IMR-90 (cell line): ENCODE results near the gene VAV3. TPM values are rescaled to one million over a fixed set of nuclear protein-coding genes. Genes with fewer than 3 reads are reported as not detected.

ENCODE experiments used
- ATAC-seq: fragments of 200-7000 bp; cut with Tn5 transposase; 2 replicates; pipeline ENCODE4 v1.9.1; 2020; ENCODE audit warnings: low read depth, mild to moderate bottlenecking, moderate library complexity
- BruUV-seq: library from RNA; stranded (reverse); fragments of 400-500 nt; replicated peaks from 2 replicates; lab custom pipeline; 2021; lab: Mats Ljungman, UMichigan
- CTCF ChIA-PET: fragments of 300-600 bp; formaldehyde crosslinking; extraction: SDS; loops from one replicate; lab custom pipeline; 2021; ENCODE audit warnings: antibody characterized with exemption; lab: Yijun Ruan, JAX
- POLR2A ChIA-PET: fragments of 300-600 bp; sonication (Branson Sonifier 250); formaldehyde crosslinking; loops from one replicate; lab custom pipeline; 2022; ENCODE audit warnings: antibody characterized with exemption; ENCODE audit not compliant: unreplicated experiment; lab: Charles Lee
- DNase-seq: peaks from one replicate; pipeline ENCODE4 v3.0.0; 2013
- H2AFZ ChIP-seq: replicated peaks from 2 replicates; pipeline ENCODE3; 2013; ENCODE audit warnings: low read length, mild to moderate bottlenecking; ENCODE audit not compliant: poor library complexity
- H2AK5ac ChIP-seq: 2 replicates; pipeline ENCODE4 v1.6.1; 2013; ENCODE audit warnings: low read depth, low read length, inconsistent platforms
- H2AK9ac ChIP-seq: replicated peaks from 2 replicates; pipeline ENCODE3; 2013; ENCODE audit warnings: mild to moderate bottlenecking, low read depth, low read length, moderate library complexity; ENCODE audit not compliant: poor library complexity
- H2BK120ac ChIP-seq: 2 replicates; pipeline ENCODE4 v1.6.1; 2013; ENCODE audit warnings: low read depth, low read length, inconsistent platforms
- H2BK15ac ChIP-seq: 3 replicates; pipeline ENCODE4 v1.6.1; 2013; ENCODE audit warnings: low read depth, low read length, inconsistent platforms
- H2BK20ac ChIP-seq: 2 replicates; pipeline ENCODE4 v1.6.1; 2013; ENCODE audit warnings: low read depth, mild to moderate bottlenecking, inconsistent platforms, low read length, moderate library complexity
- H2BK5ac ChIP-seq: 2 replicates; pipeline ENCODE4 v1.6.1; 2013; ENCODE audit warnings: mild to moderate bottlenecking, low read depth, low read length, inconsistent platforms; ENCODE audit not compliant: poor library complexity, severe bottlenecking
- H3K14ac ChIP-seq: replicated peaks from 2 replicates; pipeline ENCODE4 v1.6.1; 2013; ENCODE audit warnings: low read depth, low read length, inconsistent platforms
- H3K18ac ChIP-seq: 2 replicates; pipeline ENCODE4 v1.6.1; 2013; ENCODE audit warnings: low read depth, low read length, control low read depth
- H3K23ac ChIP-seq: 2 replicates; pipeline ENCODE4 v1.6.1; 2013; ENCODE audit warnings: low read depth, low read length, inconsistent platforms
- H3K27ac ChIP-seq: 2 replicates; pipeline ENCODE4 v1.5.1; 2013; ENCODE audit warnings: mild to moderate bottlenecking, control low read depth, low read length; ENCODE audit not compliant: insufficient read depth
- H3K27me3 ChIP-seq: 2 replicates; pipeline ENCODE4 v1.6.1; 2013; ENCODE audit warnings: low read length; ENCODE audit not compliant: control insufficient read depth, insufficient read depth
- H3K36me3 ChIP-seq: 2 replicates; pipeline ENCODE4 v1.6.1; 2013; ENCODE audit warnings: low read length, mixed read lengths; ENCODE audit not compliant: control insufficient read depth, insufficient read depth
- H3K4ac ChIP-seq: 2 replicates; pipeline ENCODE4 v1.6.1; 2013; ENCODE audit warnings: low read depth, low read length, inconsistent platforms
- H3K4me1 ChIP-seq: 2 replicates; pipeline ENCODE4 v1.6.1; 2013; ENCODE audit warnings: low read length, mixed read lengths; ENCODE audit not compliant: control insufficient read depth, insufficient read depth
- H3K4me2 ChIP-seq: 2 replicates; pipeline ENCODE4 v1.6.1; 2013; ENCODE audit warnings: low read depth, mild to moderate bottlenecking, control low read depth, low read length, moderate library complexity
- H3K4me3 ChIP-seq: 2 replicates; pipeline ENCODE4 v1.5.1; 2013; ENCODE audit warnings: low read depth, mild to moderate bottlenecking, control low read depth, low read length, moderate library complexity; ENCODE audit not compliant: insufficient read depth
- H3K56ac ChIP-seq: 2 replicates; pipeline ENCODE4 v1.6.1; 2013; ENCODE audit warnings: low read length, inconsistent platforms; ENCODE audit not compliant: insufficient read depth; ENCODE audit errors: extremely low read depth
- H3K79me1 ChIP-seq, 2 experiments: 2 replicates each; pipeline ENCODE4 v1.6.1; 2013; ENCODE audit warnings: low read length in 2 of 2, inconsistent platforms in 1 of 2, low read depth in 1 of 2
- H3K9ac ChIP-seq: 2 replicates; pipeline ENCODE4 v1.6.1; 2013; ENCODE audit warnings: low read depth, low read length, control low read depth
- H3K9me1 ChIP-seq: 2 replicates; pipeline ENCODE4 v1.6.1; 2013; ENCODE audit warnings: low read length, inconsistent platforms; ENCODE audit not compliant: insufficient read depth
- H3K9me3 ChIP-seq: 2 replicates; pipeline ENCODE4 v1.6.1; 2013; ENCODE audit warnings: low read length; ENCODE audit not compliant: control insufficient read depth, insufficient read depth
- H4K20me1 ChIP-seq: 2 replicates; pipeline ENCODE4 v1.6.1; 2013; ENCODE audit warnings: low read length, inconsistent platforms; ENCODE audit not compliant: insufficient read depth
- H4K5ac ChIP-seq: 2 replicates; pipeline ENCODE4 v1.6.1; 2013; ENCODE audit warnings: mild to moderate bottlenecking, low read depth, low read length, control low read depth
- H4K8ac ChIP-seq, 2 experiments: 2 replicates each; pipeline ENCODE4 v1.6.1; 2013; ENCODE audit warnings: low read depth in 2 of 2, low read length in 2 of 2, control low read depth in 1 of 2, inconsistent platforms in 1 of 2
- H4K91ac ChIP-seq: 2 replicates; pipeline ENCODE4 v1.6.1; 2013; ENCODE audit warnings: low read depth, low read length, inconsistent platforms; ENCODE audit not compliant: insufficient read depth
- BHLHE40 ChIP-seq: fragments of 150-350 bp; IDR thresholded peaks from 2 replicates; pipeline ENCODE4 v1.6.1; 2016; ENCODE audit warnings: mild to moderate bottlenecking, low read depth, low read length
- CEBPB ChIP-seq: IDR thresholded peaks from 2 replicates; pipeline ENCODE4 v1.6.1; 2012; ENCODE audit warnings: low read depth, low read length, improper control_type of control experiment
- CHD1 ChIP-seq: IDR thresholded peaks from 2 replicates; pipeline ENCODE4 v1.6.1; 2012; ENCODE audit warnings: low read depth, low read length, improper control_type of control experiment
- CTCF ChIP-seq: conservative IDR thresholded peaks from 2 replicates; pipeline ENCODE4 v1.5.1; 2012; ENCODE audit warnings: mild to moderate bottlenecking, low read depth, low read length, improper control_type of control experiment
- ELK1 ChIP-seq: fragments of 150-350 bp; IDR thresholded peaks from 2 replicates; pipeline ENCODE4 v1.6.1; 2016; ENCODE audit warnings: low read depth, mild to moderate bottlenecking, low read length, moderate library complexity, borderline replicate concordance
- FOS ChIP-seq: fragments of 150-350 bp; IDR thresholded peaks from 2 replicates; pipeline ENCODE4 v1.6.1; 2016; ENCODE audit warnings: low read depth, low read length
- MAFK ChIP-seq: IDR thresholded peaks from 2 replicates; pipeline ENCODE4 v1.6.1; 2012; ENCODE audit warnings: low read depth, low read length, improper control_type of control experiment
- MAZ ChIP-seq: IDR thresholded peaks from 2 replicates; pipeline ENCODE4 v1.6.1; 2012; ENCODE audit warnings: low read depth, mild to moderate bottlenecking, low read length, improper control_type of control experiment, moderate library complexity, borderline replicate concordance
- MXI1 ChIP-seq: IDR thresholded peaks from 2 replicates; pipeline ENCODE4 v1.6.1; 2012; ENCODE audit warnings: low read depth, mild to moderate bottlenecking, low read length, moderate library complexity, borderline replicate concordance
- NFE2L2 ChIP-seq: fragments of 150-350 bp; IDR thresholded peaks from 2 replicates; pipeline ENCODE4 v1.6.1; 2016; ENCODE audit warnings: low read depth, mild to moderate bottlenecking, low read length
- POLR2A ChIP-seq: IDR thresholded peaks from 2 replicates; pipeline ENCODE4 v1.6.1; 2012; ENCODE audit warnings: mild to moderate bottlenecking, low read depth, low read length
- RAD21 ChIP-seq: IDR thresholded peaks from 2 replicates; pipeline ENCODE4 v1.6.1; 2012; ENCODE audit warnings: low read length, improper control_type of control experiment
- RCOR1 ChIP-seq: IDR thresholded peaks from 2 replicates; pipeline ENCODE4 v1.6.1; 2012; ENCODE audit warnings: mild to moderate bottlenecking, low read length, improper control_type of control experiment; ENCODE audit not compliant: insufficient replicate concordance
- RFX5 ChIP-seq: IDR thresholded peaks from 2 replicates; pipeline ENCODE4 v1.8.0; 2012; ENCODE audit warnings: low read depth, mild to moderate bottlenecking, low read length, moderate library complexity
- SMC3 ChIP-seq: fragments of 150-350 bp; IDR thresholded peaks from 2 replicates; pipeline ENCODE4 v1.6.1; 2016; ENCODE audit warnings: low read depth, mild to moderate bottlenecking, antibody characterized with exemption, low read length, moderate library complexity
- USF2 ChIP-seq: fragments of 150-350 bp; IDR thresholded peaks from 2 replicates; pipeline ENCODE4 v1.6.1; 2017; ENCODE audit warnings: mild to moderate bottlenecking, antibody characterized with exemption, low read length, low read depth
- WGBS, 2 experiments: methylation state at CpG; one replicate each; pipeline versions ENCODE4 v1.1.5 to v1.1.7; 2013; ENCODE audit warnings: missing lambda C conversion rate in 2 of 2; ENCODE audit not compliant: insufficient read length in 1 of 2; ENCODE audit errors: extremely low coverage in 2 of 2; 5-methylcytosine and 5-hydroxymethylcytosine counted together
- dilution Hi-C: fragments of 300-500 bp; cut with HindIII; formaldehyde crosslinking; loops from one replicate; pipeline ENCODE4 v1.14.3; 2018; ENCODE audit warnings: low sequenced_read_pairs; ENCODE audit not compliant: unreplicated experiment
- in situ Hi-C: fragments of 300-500 bp; cut with MboI; formaldehyde crosslinking; loops from 3 replicates; pipeline ENCODE4 v1.14.3; 2019; ENCODE audit warnings: low sequenced_read_pairs, inconsistent platforms, mixed read lengths
- intact Hi-C: fragments of 100-400 bp; cut with micrococcal nuclease; formaldehyde crosslinking; loops from 2 replicates; pipeline ENCODE4 v1.10.0; 2022
- polyA plus RNA-seq, 3 experiments: library from polyadenylated mRNA; depleted of rRNA; stranded (reverse); fragments of >200 nt; gene quantifications; 2 replicates each; pipeline ENCODE4 v1.2.3, GENCODE V29; 2012; ENCODE audit warnings: low replicate concordance in 1 of 3
- total RNA-seq: library from RNA; depleted of rRNA; stranded (reverse); fragments of >200 nt; gene quantifications from 2 replicates; pipeline ENCODE4 v1.2.3, GENCODE V29; 2012

The VAV3 gene
- total and polyA plus RNA-seq, 2 of the 4 experiments (the other 2 are of a cell fraction) = 0.12 to 0.18 TPM

- Histone ChIP-seq H2AK9ac (no peak overlapping the region), H3K9ac (no peak overlapping the region), H3K23ac (no peak overlapping the region), H3K4me3 (no peak overlapping the region), H2BK20ac (no peak overlapping the region), H3K9me1 (peaks cover 7% of the 10 kb centered on the region), H3K4me1 (no peaks in the 10 kb centered on the region), H2BK15ac (no peak overlapping the region), H4K91ac (no peak overlapping the region), H4K20me1 (no peaks in the 10 kb centered on the region), H2AFZ (no peak overlapping the region), H3K4ac (no peak overlapping the region), H3K36me3 (no peaks in the 10 kb centered on the region), H3K18ac (no peak overlapping the region), H2BK120ac (no peak overlapping the region), H3K14ac (no peak overlapping the region), H3K56ac (no peak overlapping the region), H3K9me3 (no peaks in the 10 kb centered on the region), H2AK5ac (no peak overlapping the region), H3K4me2 (no peak overlapping the region), H4K5ac (no peak overlapping the region), H2BK5ac (no peak overlapping the region), H3K27me3 (no peaks in the 10 kb centered on the region), H3K27ac (no peak overlapping the region), H3K79me1 (no peaks in the 10 kb centered on the region), H4K8ac (no peak overlapping the region)
- ChIA-PET POLR2A (no interaction called here), CTCF (no interaction called here)
- ATAC-seq = no peak
- dilution Hi-C loops = no loop called here
- BruUV-seq = no TSS peak
- no peak for DNase-seq
- no CpG with 5 or more reads among the region's 1 CpG for WGBS, 2 experiments
- intact Hi-C loops = no loop called here
- in situ Hi-C loops = no loop called here
- no peak for TF ChIP-seq RAD21
- TF ChIP-seq CHD1 = no peak
- no peak for TF ChIP-seq SMC3
- TF ChIP-seq RCOR1 = no peak
- TF ChIP-seq CTCF = no peak
- TF ChIP-seq MAFK = no peak
- no peak for TF ChIP-seq NFE2L2
- no peak for TF ChIP-seq BHLHE40
- no peak for TF ChIP-seq MAZ
- no peak for TF ChIP-seq ELK1
- no peak for TF ChIP-seq FOS
- TF ChIP-seq RFX5 = no peak
- TF ChIP-seq CEBPB = no peak
- TF ChIP-seq USF2 = no peak
- TF ChIP-seq MXI1 = no peak
- TF ChIP-seq POLR2A = no peak
These were observed 31.2 kb downstream of the VAV3 start for GRCh38 chr1:107933736-107934135.
